Body of pancreas (tissue), 4 donors: ENCODE measurements around the gene TPP1.

Experiments used
- CTCF ChIP-seq, 7 experiments: fragments of 450-650 bp in 4 of 7; fragments of 200-600 bp in 3 of 7; sonication (generic) in 3 of 7; IDR thresholded peaks; one replicate each; pipeline ENCODE4 v1.5.1; 2016 to 2019; ENCODE audit warnings: antibody characterized with exemption in 7 of 7
- POLR2A ChIP-seq, 3 donors: fragments of 450-650 bp; IDR thresholded peaks; one replicate each; pipeline ENCODE4 v1.6.1; 2016; ENCODE audit warnings: antibody characterized with exemption in 3 of 3, mild to moderate bottlenecking in 2 of 3

GRCh38 chr11:6657346-6657745 lies 38.1 kb upstream of the TPP1 start:
- TF ChIP-seq POLR2A (IDR thresholded peaks at IDR 0.05) (no peak), CTCF (IDR thresholded peaks at IDR 0.05) (no peak)
